D341Med (cell line): ENCODE results near the gene CPHXL2.
A peak's percentile ranks its signal among the peaks of the same experiment; 100 is the strongest.

Experiments
- DNase-seq: peaks from one replicate; pipeline ENCODE4 v3.0.0; 2012; ENCODE audit warnings: low spot score

Gene CPHXL2

DNA sequence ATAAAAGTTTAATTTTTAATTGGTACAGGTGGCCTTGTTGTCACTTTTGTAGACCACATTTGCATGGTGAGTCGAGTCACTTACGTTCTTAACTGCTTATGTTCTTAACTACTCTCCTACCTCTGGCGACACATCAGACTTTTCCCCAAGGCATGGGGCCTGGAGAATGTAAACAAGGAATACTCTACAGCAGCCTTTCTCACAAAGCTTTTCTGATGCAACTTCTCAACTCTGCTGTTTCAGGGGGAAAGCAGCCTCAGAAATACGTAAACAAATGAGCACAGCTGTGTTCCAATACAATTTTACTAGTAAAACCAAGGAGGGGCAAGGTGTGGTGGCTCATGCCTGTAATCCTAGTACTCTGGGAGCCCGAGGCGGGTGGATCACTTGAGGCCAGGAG is 36.2 kb downstream of the CPHXL2 start:
- no peak for DNase-seq

DNA sequence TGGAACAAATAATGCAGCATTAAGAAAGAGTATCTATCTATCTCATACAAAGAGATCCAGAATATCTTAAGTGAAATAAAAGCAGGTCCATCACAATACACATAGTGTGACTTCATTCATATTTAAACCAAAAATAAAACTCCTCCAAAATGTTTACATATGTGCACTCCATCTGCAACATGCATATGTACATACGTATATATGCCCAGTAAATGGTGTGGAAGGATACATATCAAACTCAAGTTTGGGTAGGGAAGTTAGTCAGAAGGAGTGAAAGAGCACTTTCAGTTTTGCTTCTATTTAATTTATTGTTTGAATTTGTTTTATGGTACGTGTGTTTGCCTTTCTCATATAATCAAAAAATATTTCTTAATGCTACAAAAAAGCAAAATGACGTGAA is 41.8 kb downstream of the CPHXL2 start:
- DNase-seq: no peak

DNA sequence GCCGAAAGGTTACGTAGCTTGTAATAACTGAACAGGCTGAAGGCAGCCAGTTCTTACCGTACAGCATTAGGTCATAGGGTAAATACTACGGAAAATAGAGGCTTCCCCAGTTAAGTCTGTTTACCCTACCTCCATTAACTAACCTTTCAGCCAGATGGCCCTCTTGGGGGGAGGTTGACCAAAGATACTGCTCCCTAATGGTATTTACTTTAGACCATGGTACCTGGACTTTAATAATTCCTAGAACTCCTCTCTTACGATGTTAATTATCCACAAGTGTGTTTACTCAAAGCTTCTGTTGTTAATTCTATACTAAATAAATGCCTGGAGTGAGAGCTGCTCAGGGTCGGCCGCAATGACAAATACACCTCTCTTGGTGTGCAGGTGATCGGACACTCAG is 44.0 kb downstream of the CPHXL2 start:
- DNase-seq: no peak

DNA sequence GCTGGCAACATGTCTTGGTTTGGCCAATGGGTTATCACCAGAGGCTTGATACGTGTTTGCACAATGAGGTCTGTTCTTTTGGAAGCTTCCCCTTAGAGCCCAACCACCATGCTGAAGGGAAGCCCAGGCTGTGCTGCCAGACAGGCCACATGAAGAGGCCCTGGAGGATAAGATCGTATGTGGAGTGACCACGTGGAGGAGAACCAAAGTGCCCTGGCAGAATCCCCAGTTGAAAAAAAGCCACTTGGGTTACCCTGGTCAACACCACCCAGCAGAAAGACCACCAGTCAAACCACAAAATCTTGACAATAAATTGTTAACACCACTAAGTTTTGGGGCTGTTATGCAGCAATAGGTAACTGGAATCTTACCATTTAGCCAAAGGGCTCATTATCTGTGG is 46.8 kb downstream of the CPHXL2 start:
- DNase-seq: no peak

- no peak for DNase-seq
Measured at GRCh38 chr16:75629132-75629531, 47.7 kb downstream of the CPHXL2 start.

GRCh38 chr16:75628351-75628750 is 48.5 kb downstream of the CPHXL2 start:
- no peak for DNase-seq

GRCh38 chr16:75627851-75628250 is 49.0 kb downstream of the CPHXL2 start:
- no peak for DNase-seq

DNA sequence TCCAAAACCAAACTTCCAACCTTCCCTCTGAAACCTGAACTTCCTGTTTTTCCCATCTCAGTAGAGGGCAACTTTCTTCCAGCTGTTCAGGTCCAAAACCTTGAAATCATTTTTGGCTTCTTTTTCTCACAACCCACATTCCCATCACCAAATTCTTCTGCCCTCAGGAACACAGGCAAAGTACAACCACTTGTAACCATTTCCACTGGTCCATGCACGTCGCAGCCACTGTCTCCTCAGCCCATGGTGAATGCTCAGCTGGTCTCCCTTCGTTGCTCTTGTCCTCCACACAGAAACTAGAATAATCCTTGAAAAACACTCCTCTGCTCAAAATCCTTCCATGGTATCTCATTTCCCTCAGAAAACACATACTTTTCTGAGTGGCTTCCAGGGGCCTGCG is 50.0 kb downstream of the CPHXL2 start:
- DNase-seq: no peak

GRCh38 chr16:75624921-75625334 is 51.9 kb downstream of the CPHXL2 start:
- no peak for DNase-seq

- DNase-seq: peak; percentile 95
Measured at GRCh38 chr16:75622761-75623605, 53.8 kb downstream of the CPHXL2 start, which contains the start of gene ADAT1. ADAT1 (minus strand) TSS chr16:75623281; CDS start chr16:75620799, 2,482 bp downstream.

GRCh38 chr16:75621170-75621477 is 55.7 kb downstream of the CPHXL2 start:
- DNase-seq: peak; percentile 32

GRCh38 chr16:75620326-75621169 is 56.3 kb downstream of the CPHXL2 start:
- no peak for DNase-seq

- DNase-seq: no peak
Measured at GRCh38 chr16:75618780-75619179, 58.0 kb downstream of the CPHXL2 start.

DNA sequence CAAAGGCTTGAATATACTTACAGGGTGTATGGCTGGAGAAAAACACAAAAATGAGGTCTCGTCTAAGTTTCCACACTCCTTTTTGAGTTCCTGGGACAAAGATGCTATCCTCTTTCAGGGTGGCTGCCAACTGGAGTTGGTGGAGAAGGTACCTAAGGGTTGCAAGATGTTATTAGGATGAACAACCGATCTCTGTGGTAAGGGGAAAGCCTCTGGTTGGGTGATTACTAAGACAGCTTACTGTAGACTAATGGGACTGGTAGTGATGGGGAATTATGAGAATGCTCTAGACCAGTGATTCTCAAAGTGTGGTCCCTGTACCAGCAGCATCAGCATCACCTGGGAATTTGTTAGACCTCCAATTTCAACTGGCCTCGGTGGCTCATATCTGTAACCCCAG is 59.7 kb downstream of the CPHXL2 start:
- no peak for DNase-seq

DNA sequence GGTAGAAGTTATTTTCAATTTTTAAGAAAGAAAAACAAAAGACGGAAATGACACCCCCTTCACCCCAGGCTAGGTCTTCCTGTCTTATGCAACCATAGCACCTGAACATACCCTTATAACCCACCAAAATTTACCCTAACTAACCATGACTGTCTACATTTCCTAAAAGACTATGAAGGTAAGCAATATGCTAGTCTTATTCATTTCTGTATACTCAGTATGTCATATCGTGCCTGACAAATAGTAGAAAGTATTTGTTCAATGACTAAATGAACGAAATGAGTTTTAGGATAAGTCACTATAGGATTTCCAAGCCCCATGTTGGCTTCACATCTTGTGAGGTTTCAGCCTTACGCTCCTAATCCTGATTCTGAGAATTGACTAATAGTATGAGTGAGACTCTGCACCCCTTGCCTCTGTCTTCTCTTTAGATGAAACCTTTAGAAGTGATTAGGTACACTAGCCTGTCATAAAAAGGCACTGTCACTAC is 60.2 kb downstream of the CPHXL2 start:
- no peak for DNase-seq

DNA sequence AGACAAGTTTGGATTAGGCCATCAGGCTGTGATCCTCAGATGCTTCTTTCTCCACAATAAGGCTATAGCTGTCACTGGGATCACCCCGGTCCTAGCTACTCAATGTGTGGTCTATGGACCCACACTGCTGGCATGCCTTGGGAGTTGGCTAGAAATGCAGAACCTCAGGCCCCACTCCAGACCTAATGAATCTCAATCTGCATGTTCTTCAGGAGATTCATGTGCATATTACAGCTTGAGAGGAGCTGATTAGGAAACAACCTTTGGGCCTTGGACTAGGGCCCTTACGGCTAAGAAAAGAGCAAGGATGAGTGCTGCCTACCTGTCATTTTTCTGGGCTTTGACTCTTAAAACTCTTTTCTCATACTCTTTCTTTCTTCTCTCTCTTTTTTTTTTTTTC is 61.2 kb downstream of the CPHXL2 start:
- DNase-seq: no peak

DNA sequence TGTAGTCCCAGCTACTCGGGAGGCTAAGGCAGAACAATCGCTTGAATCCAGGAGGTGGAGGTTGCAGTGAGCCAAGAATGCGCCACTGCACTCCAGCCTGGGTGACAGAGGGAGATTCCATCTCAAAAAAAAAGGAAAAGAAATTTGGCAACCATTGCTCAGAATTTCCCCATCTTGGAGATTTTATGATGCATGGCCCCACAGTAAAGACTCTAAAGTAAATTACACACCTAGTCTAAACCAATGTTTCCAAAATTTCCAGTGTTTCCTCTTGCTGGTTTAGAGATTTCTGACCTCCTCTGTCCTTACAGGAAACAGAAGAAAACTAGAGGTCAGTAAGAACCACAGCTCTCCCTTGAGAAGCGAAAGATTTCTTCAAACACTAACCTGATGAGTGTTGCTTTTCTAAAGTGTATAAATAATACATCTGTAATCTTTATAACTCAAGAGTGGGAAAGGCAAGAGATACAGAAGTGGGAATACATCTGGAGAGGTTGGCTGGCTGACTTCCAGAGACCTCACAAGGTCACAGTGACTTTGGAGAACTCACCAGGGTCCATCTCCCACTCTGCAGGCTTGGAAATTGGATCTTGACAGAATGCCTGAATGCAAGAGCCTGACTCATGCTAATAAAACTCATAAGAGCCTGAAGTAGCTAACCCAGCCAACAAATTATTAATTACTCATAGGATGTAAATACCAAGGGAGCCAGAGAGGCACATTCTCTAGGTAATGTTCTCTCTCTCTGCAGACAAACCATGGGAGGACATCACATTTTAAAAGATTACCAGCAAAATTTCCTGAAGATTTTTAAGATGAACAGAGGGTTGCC is 62.5 kb downstream of the CPHXL2 start:
- DNase-seq: no peak
